H9 (cell line): ENCODE measurements around the gene RHCE. TPM values are rescaled to one million over a fixed set of nuclear protein-coding genes. Genes with fewer than 3 reads are reported as not detected.

Experiments used
- DNase-seq: peaks from one replicate; pipeline ENCODE4 v3.0.0-alpha.2; 2017
- H2AFZ ChIP-seq: one replicate; pipeline ENCODE4 v1.6.1; 2013; ENCODE audit warnings: mild to moderate bottlenecking, low read length, control low read depth, moderate library complexity
- H2AK5ac ChIP-seq: 2 replicates; pipeline ENCODE4 v1.6.1; 2013; ENCODE audit warnings: low read length, control low read depth, mixed read lengths; ENCODE audit not compliant: insufficient read length
- H2BK120ac ChIP-seq: one replicate; pipeline ENCODE4 v1.6.1; 2013; ENCODE audit warnings: low read depth, mild to moderate bottlenecking, low read length, control low read depth, inconsistent platforms; ENCODE audit not compliant: poor library complexity, severe bottlenecking
- H2BK12ac ChIP-seq: 2 replicates; pipeline ENCODE4 v1.6.1; 2013; ENCODE audit warnings: low read length, control low read depth, mixed read lengths, low read depth; ENCODE audit not compliant: insufficient read length
- H2BK15ac ChIP-seq: 2 replicates; pipeline ENCODE4 v1.6.1; 2013; ENCODE audit warnings: low read depth, low read length, control low read depth
- H2BK20ac ChIP-seq: one replicate; pipeline ENCODE4 v1.6.1; 2013; ENCODE audit warnings: low read depth, mild to moderate bottlenecking, low read length, control low read depth, inconsistent platforms; ENCODE audit not compliant: poor library complexity, severe bottlenecking
- H2BK5ac ChIP-seq: 2 replicates; pipeline ENCODE4 v1.6.1; 2013; ENCODE audit warnings: low read length, control low read depth, mixed read lengths; ENCODE audit not compliant: insufficient read length
- H3K14ac ChIP-seq: 2 replicates; pipeline ENCODE4 v1.6.1; 2013; ENCODE audit warnings: low read length, control low read depth; ENCODE audit not compliant: insufficient read depth
- H3K18ac ChIP-seq: 2 replicates; pipeline ENCODE4 v1.6.1; 2013; ENCODE audit warnings: low read depth, mild to moderate bottlenecking, mixed read lengths, low read length, control low read depth; ENCODE audit not compliant: insufficient read length
- H3K23ac ChIP-seq: 2 replicates; pipeline ENCODE4 v1.6.1; 2013; ENCODE audit warnings: low read length, control low read depth, mixed read lengths, low read depth; ENCODE audit not compliant: insufficient read length
- H3K23me2 ChIP-seq: 2 replicates; pipeline ENCODE4 v1.6.1; 2013; ENCODE audit warnings: low read depth, mild to moderate bottlenecking, mixed read lengths, low read length, control low read depth; ENCODE audit not compliant: insufficient read length, poor library complexity, severe bottlenecking
- H3K27ac ChIP-seq: 2 replicates; pipeline ENCODE4 v1.5.1; 2013; ENCODE audit warnings: low read length, control low read depth, mixed read lengths, low read depth; ENCODE audit not compliant: insufficient read length
- H3K27me3 ChIP-seq: 2 replicates; pipeline ENCODE4 v1.6.1; 2013; ENCODE audit warnings: low read length, control low read depth, inconsistent platforms; ENCODE audit not compliant: insufficient read depth
- H3K4ac ChIP-seq: 2 replicates; pipeline ENCODE4 v1.6.1; 2013; ENCODE audit warnings: low read depth, mild to moderate bottlenecking, control low read depth, inconsistent platforms, low read length, moderate library complexity
- H3K4me1 ChIP-seq: 2 replicates; pipeline ENCODE4 v1.6.1; 2013; ENCODE audit warnings: low read length, control low read depth, inconsistent platforms; ENCODE audit not compliant: insufficient read depth
- H3K4me2 ChIP-seq: 2 replicates; pipeline ENCODE4 v1.6.1; 2013; ENCODE audit warnings: low read length, control low read depth, mixed read lengths; ENCODE audit not compliant: insufficient read length, insufficient read depth
- H3K56ac ChIP-seq: 2 replicates; pipeline ENCODE4 v1.6.1; 2013; ENCODE audit warnings: low read depth, mild to moderate bottlenecking, mixed read lengths, low read length, control low read depth; ENCODE audit not compliant: insufficient read length
- H3K79me1 ChIP-seq: 2 replicates; pipeline ENCODE4 v1.6.1; 2013; ENCODE audit warnings: low read depth, mild to moderate bottlenecking, moderate library complexity, low read length, control low read depth, inconsistent platforms; ENCODE audit not compliant: insufficient read depth, poor library complexity, severe bottlenecking
- H3K79me2 ChIP-seq: 2 replicates; pipeline ENCODE4 v1.6.1; 2013; ENCODE audit warnings: low read length, control low read depth, inconsistent platforms; ENCODE audit not compliant: insufficient read depth
- H3K9ac ChIP-seq: 2 replicates; pipeline ENCODE4 v1.6.1; 2013; ENCODE audit warnings: low read length, control low read depth, mixed read lengths; ENCODE audit not compliant: insufficient read length; ENCODE audit errors: extremely low read depth
- H3K9me3 ChIP-seq: one replicate; pipeline ENCODE4 v1.6.1; 2013; ENCODE audit warnings: low read depth, low read length, inconsistent platforms; ENCODE audit not compliant: control insufficient read depth
- H3T11ph ChIP-seq: one replicate; pipeline ENCODE4 v1.6.1; 2013; ENCODE audit warnings: mild to moderate bottlenecking, low read length, control low read depth, inconsistent platforms
- H4K20me1 ChIP-seq: one replicate; pipeline ENCODE4 v1.6.1; 2013; ENCODE audit not compliant: control insufficient read depth, insufficient read length, insufficient read depth
- H4K5ac ChIP-seq: 2 replicates; pipeline ENCODE4 v1.6.1; 2013; ENCODE audit warnings: low read depth, mild to moderate bottlenecking, mixed read lengths, low read length, control low read depth; ENCODE audit not compliant: insufficient read length
- H4K8ac ChIP-seq: replicated peaks from 2 replicates; pipeline ENCODE4 v1.6.1; 2013; ENCODE audit warnings: low read length, control low read depth, mixed read lengths, low read depth; ENCODE audit not compliant: insufficient read length
- H4K91ac ChIP-seq: 2 replicates; pipeline ENCODE4 v1.6.1; 2013; ENCODE audit warnings: low read depth, mild to moderate bottlenecking, moderate library complexity, mixed read lengths, low read length, control low read depth; ENCODE audit not compliant: insufficient read length
- H3K27ac Mint-ChIP-seq, 3 experiments: 2 replicates in 2 of 3; 3 replicates in 1 of 3; pipeline ENCODE4 v1.8.0; 2020 to 2021; ENCODE audit warnings: mixed read lengths in 3 of 3, mild to moderate bottlenecking in 1 of 3, moderate library complexity in 1 of 3
- H3K27me3 Mint-ChIP-seq: 2 replicates; pipeline ENCODE4 v1.8.0; 2021; ENCODE audit warnings: low read depth, mild to moderate bottlenecking, moderate library complexity, mixed read lengths
- H3K36me3 Mint-ChIP-seq, 3 experiments: 2 replicates in 2 of 3; 3 replicates in 1 of 3; pipeline ENCODE4 v1.8.0; 2020 to 2021; ENCODE audit warnings: low read depth in 3 of 3, mixed read lengths in 3 of 3; ENCODE audit not compliant: insufficient read depth in 1 of 3
- H3K4me1 Mint-ChIP-seq, 2 experiments: 2 replicates each; pipeline ENCODE4 v1.8.0; 2020; ENCODE audit warnings: mixed read lengths in 2 of 2
- H3K4me3 Mint-ChIP-seq, 2 experiments: 2 replicates in 1 of 2; 3 replicates in 1 of 2; pipeline ENCODE4 v1.8.0; 2020 to 2021; ENCODE audit warnings: mild to moderate bottlenecking in 2 of 2, mixed read lengths in 2 of 2, moderate library complexity in 1 of 2
- H3K9me3 Mint-ChIP-seq, 2 experiments: 2 replicates in 1 of 2; 3 replicates in 1 of 2; pipeline ENCODE4 v1.8.0; 2020; ENCODE audit warnings: mild to moderate bottlenecking in 2 of 2, mixed read lengths in 2 of 2, moderate library complexity in 1 of 2
- WGBS: extraction: QIAGEN DNeasy Blood & Tissue Kit; methylation state at CpG from one replicate; pipeline ENCODE4 v1.1.7; 2013; ENCODE audit warnings: missing lambda C conversion rate, low lambda C conversion rate, mixed read lengths; ENCODE audit not compliant: insufficient read length; ENCODE audit errors: extremely low coverage; 5-methylcytosine and 5-hydroxymethylcytosine counted together
- total RNA-seq: library from RNA; stranded (reverse); gene quantifications from 2 replicates; pipeline ENCODE4 v1.2.1, GENCODE V29; 2021
- TF ChIP-seq, protein P1 (sequence below): fragments of 200-600 bp; sonication (generic); conservative IDR thresholded peaks from 3 replicates; pipeline ENCODE4 v1.8.0; 2021; ENCODE audit warnings: antibody characterized with exemption, mild to moderate bottlenecking

Gene RHCE
- total RNA-seq, 1 experiment from 2014 or later = 0.90 TPM

DNA sequence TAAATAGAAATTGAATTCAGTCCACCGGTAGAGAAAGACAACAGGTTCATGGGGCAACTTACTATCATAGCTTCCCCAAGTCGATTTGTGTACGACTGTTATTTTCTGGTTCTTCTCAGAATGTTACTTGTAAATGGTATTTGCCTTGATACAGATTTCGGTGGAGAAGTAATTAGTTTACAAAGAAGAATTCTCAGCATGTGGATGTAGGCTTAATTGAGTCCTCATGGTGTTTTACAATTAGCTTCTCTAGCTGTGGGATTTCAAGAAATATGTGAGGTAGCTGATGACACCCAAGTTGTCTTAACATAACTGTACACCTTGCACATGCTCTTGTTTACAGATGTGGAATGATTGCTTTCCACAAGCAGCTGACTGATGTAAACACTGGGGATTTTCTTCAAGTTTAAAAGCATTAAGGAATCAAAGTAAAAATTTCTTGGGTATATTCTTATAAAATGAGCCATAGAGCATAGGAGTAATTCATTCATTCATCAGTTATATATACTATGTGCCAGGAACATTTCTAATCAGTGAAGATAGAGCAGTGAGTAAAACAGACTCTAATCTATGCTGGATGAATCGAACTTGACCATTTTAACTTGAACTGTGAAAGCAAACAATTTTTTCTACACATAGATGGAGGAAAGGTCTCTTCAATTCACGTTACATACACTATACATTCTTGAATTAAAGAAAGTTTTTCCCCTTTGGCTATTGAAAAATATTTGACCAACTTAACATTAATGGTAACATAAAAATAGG lies 11.5 kb upstream of the RHCE start:
- Histone ChIP-seq H2AFZ (no peak overlapping the region), H3K9me3 (no peaks in the 10 kb centered on the region), H4K8ac (no peak overlapping the region), H3K9ac (no peak overlapping the region), H2BK12ac (no peak overlapping the region), H3K56ac (no peak overlapping the region), H4K5ac (no peak overlapping the region), H2BK5ac (no peak overlapping the region), H3K14ac (no peak overlapping the region), H3K79me1 (no peaks in the 10 kb centered on the region), H3K23me2 (peaks cover 3% of the 10 kb centered on the region), H3K18ac (no peak overlapping the region), H3K4me2 (peak overlapping the region; percentile 74), H2BK20ac (no peak overlapping the region), H3K4ac (no peak overlapping the region), H3T11ph (no peak overlapping the region), H2BK15ac (no peak overlapping the region), H3K27ac (no peak overlapping the region), H2BK120ac (no peak overlapping the region), H4K91ac (no peak overlapping the region), H3K79me2 (no peaks in the 10 kb centered on the region), H3K23ac (no peak overlapping the region), H3K4me1 (no peaks in the 10 kb centered on the region), H4K20me1 (no peaks in the 10 kb centered on the region), H2AK5ac (no peak overlapping the region), H3K27me3 (no peaks in the 10 kb centered on the region)
- Mint-ChIP-seq H3K4me1 (peaks cover 13 to 15% of the 10 kb centered on the region in 2 experiments), H3K27ac (no peak overlapping the region), H3K36me3 (no peaks in the 10 kb centered on the region), H3K9me3 (no peaks in the 10 kb centered on the region), H3K4me3 (peak overlapping the region; percentile 76 to 86), H3K27me3 (peaks cover 16% of the 10 kb centered on the region)
- TF ChIP-seq, protein P1, sequence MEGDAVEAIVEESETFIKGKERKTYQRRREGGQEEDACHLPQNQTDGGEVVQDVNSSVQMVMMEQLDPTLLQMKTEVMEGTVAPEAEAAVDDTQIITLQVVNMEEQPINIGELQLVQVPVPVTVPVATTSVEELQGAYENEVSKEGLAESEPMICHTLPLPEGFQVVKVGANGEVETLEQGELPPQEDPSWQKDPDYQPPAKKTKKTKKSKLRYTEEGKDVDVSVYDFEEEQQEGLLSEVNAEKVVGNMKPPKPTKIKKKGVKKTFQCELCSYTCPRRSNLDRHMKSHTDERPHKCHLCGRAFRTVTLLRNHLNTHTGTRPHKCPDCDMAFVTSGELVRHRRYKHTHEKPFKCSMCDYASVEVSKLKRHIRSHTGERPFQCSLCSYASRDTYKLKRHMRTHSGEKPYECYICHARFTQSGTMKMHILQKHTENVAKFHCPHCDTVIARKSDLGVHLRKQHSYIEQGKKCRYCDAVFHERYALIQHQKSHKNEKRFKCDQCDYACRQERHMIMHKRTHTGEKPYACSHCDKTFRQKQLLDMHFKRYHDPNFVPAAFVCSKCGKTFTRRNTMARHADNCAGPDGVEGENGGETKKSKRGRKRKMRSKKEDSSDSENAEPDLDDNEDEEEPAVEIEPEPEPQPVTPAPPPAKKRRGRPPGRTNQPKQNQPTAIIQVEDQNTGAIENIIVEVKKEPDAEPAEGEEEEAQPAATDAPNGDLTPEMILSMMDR = no peak
- WGBS = no CpG with 5 or more reads among the region's 6 CpGs
- no peak for DNase-seq
